ENCODE results near the gene FNDC10.

The FNDC10 gene

DNA sequence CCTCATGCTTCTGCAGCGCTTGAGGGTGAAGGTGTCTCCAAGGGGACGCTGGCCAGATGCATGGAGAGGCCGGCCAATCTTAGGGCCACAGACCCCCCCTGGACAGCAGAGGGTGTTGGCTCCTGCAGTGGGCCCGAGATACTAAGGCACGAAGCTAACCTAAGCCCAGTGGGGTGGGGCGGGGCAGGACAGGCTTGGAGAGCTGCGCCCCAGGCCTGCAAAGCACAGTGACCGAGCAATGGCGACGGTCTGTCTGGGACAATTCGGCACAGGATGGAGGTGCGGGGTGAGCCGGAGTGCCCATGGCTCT, 1.3 kb downstream of the FNDC10 start:
- DNase-seq: no peak

DNA sequence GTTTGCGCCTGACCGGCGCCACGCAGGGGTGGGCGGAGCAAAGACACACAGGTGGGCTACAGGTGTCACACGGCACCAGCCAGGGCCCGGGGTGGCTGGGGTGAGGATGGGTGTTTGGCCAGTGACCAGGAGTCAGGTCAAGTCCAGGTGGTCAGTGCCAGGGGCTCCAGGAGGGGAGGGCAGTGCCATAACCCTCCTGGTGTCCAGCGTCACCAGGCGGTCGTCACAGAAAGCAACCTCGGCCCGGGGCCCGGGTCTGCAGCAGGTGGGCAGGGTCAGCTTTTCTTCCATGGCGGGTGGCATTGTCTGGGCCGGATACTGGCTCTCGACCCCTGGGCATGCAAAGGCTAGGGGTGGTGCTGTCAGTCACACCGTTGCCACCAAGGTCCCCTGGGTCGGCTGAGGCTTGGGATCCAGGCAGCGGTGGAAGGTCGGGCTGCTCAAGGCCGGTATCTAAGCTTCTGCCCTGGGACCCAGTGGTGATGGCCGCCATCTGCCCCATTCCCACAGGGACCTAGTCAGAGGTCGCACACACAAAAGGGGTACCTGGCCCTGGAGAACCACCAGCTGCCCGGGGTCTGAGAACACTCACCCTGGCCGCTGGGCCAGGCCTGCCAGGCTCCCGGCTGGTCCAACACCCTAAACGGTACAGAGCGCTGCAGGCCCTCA, 1.8 kb downstream of the FNDC10 start:
- peak; percentile 7 for DNase-seq

DNA sequence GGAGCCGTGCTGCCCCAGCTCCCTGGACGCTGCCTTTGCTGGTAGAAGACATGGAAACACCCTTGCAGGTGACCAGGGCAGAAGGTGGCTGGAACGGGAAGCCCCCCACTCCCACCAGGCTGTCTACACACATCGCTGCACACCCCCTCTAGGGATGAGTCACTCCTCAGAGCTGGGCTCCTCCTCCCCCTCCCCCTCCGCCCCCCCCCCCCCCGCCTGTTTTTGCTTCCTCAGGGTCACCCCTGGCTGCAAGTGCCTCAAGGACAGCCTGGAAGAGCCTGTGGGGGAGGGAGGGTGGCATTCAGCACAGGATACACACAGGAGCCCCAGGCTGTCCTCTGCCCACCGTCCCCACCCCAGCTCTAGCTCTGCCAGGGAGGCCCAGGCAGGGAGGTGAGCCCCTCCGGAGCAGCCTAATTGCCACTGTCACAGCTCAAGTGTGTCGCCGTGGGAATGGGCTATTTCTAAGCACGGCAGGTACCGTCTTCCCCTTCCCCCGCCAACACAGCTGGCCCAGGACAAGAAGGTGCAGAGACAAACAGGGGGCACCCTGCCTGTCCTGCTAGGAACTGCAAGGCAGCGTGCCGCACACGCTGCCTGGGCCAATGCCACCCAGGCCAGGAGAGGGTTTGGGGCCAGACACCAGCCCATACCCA, 2.5 kb downstream of the FNDC10 start:
- DNase-seq: peak; percentile 25

DNA sequence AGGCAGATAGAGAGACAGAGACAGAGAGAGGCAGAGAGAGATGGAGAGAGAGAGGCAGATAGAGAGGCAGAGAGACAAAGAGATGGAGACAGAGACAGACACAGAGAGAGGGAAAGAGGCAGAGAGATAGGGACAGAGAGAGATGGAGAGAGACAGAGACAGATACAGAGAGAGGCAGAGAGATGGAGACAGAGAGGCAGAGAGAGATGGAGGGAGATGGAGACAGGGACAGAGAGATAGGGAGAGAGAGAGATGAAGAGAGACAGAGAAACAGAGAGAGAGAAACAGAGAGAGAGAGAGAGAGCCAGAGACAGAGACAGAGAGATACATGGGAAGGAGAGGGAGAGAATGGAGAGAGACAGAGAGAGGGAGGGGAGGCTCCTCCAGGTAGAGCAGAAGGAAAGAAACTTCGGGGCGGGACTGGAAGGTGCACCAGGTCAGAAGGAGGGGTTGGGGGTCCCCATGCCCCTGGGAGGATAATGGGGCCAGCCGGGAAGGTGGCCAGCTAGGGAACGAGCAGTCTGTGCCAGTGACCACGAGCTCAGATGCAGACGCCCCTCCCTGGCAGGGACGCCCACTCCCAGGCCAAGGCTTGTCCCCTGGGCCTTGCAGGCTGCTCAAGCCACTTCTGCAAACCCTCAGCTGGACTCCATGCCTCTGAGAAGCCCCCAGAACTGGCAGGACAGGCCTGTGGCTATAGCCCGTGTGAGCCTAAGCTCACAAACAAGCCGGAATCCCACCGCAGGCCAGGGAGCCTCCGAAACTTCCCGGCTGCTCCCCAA, 3.3 kb downstream of the FNDC10 start:
- DNase-seq: peak; percentile 43

DNA sequence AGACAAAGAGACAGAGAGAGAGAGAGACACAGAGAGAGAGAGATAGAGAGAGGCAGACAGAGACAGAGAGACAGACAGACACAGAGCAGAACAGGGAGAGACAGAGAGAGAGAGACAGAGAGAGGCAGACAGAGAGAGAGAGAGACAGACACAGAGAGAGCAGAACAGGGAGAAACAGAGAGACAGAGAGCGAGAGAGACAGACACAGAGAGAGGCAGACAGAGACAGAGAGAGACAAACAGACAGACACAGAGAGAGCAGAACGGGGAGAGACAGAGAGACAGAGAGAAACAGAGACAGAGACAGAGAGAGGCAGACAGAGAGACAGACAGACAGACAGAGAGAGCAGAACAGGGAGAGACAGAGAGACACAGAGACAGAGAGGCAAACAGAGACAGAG, 4.6 kb downstream of the FNDC10 start:
- peak; percentile 5 for DNase-seq

DNA sequence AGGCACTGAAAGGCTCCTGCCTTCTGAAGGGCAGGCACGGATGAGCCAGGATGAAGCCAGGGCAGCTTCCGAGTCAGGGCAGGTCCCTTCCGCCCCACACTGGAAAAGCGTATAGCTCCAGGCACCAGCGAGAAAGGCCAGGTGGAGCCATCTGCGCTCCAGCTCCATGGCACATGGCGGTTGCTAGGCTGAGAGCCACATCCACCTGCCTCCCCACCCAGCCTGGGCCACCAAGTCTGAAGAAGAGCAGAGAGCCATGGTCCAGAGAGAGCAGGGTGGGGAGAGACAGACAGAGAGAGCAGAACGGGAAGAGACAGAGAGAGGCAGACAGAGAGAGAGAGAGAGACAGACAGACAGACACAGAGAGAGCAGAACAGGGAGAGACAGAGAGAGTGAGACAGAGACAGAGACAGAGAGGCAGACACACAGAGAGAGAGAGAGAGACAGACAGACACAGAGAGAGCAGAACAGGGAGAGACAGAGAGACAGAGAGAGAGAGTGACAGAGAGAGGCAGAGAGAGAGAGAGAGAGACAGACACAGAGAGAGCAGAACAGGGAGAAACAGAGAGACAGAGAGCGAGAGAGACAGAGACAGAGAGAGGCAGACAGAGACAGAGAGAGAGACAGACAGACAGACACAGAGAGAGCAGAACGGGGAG, 5.2 kb downstream of the FNDC10 start:
- DNase-seq: peak; percentile 32

DNA sequence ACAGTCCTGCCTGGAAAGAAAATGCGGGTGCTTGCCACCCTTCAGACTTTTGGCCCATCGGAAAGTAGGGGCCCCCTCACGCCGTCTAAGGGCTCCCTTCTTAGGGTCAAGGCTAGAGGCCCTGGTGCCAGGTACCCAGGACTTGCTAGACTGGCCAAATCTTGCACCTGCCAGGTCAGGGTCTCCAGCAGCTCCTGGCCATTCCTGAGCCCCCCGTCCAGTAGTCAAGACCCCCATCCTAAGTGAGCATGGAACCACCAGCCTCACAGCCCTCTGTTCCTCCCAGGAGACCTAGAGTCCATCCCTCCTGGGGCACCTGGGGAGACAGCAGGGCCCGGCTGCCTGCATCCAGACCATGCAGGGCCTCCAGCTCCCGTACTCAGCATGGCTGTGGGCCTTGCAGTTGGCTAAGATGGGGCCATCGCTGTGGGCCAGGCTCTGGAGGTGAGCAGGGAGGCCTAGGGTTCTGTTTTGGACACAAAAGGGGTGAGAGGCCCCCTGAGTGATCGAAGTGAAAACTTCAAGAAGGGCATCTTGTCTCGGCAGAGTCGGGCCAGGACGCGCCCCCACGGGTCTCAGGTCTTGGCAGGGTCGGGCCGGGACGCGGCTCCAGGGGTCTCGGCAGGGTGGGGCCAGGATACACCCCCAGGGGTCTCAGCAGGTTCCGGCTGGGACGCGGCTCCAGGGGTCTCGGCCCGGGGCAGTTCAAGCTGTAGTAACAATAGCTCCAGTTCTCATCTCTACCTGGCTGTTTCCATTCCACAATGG, 5.9 kb downstream of the FNDC10 start:
- DNase-seq: peak; percentile 9

DNA sequence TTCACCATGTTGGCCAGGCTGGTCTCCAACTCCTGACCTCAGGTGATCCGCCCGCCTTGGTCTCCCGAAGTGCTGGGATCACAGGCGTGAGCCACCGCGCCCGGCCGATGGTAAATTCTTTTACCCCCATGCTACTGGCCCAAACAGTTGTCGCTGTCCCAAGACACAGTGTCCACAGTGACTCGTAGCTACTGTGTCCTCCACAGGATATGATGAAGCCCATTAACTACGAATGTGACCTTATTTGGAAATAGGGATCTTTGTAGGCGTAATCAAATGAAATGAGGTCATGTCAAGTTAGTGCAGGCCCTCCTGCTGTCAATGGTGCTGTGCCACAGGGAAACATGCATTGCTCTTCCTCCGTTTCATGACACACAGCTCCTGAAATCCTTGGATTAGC, 8.5 kb downstream of the FNDC10 start:
- DNase-seq: no peak

DNA sequence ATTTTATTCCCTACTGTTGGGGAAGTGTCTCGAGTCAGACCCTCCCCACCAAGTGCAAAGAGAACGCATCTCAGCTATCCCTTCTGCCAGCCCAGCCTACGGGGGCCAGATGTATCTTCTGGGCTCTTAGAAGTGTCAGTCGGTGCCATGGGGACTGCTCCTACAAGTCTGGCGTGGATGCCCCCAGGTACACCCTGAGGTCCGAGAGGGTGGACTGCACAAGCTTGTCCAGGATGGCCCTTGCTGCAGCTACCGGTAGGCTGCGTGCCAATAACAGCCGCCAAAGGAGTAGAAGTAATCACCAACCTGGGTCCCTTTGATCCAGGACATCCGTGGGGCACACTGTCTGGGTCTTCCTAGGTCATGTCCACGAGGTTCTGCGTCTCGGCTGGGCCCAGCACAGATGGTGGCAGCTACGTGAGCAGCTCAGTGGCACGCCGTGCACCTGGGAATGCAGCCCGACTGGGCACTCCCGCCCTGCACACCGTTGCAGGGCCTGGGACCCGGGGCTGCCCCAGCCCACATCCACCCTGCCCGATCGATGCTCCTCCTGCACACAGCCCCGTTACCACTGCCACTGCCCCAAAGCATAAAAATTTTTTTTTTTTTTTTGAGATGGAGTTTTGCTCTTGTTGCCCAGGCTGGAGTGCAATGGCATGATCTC, 16.5 kb downstream of the FNDC10 start:
- DNase-seq: no peak

DNA sequence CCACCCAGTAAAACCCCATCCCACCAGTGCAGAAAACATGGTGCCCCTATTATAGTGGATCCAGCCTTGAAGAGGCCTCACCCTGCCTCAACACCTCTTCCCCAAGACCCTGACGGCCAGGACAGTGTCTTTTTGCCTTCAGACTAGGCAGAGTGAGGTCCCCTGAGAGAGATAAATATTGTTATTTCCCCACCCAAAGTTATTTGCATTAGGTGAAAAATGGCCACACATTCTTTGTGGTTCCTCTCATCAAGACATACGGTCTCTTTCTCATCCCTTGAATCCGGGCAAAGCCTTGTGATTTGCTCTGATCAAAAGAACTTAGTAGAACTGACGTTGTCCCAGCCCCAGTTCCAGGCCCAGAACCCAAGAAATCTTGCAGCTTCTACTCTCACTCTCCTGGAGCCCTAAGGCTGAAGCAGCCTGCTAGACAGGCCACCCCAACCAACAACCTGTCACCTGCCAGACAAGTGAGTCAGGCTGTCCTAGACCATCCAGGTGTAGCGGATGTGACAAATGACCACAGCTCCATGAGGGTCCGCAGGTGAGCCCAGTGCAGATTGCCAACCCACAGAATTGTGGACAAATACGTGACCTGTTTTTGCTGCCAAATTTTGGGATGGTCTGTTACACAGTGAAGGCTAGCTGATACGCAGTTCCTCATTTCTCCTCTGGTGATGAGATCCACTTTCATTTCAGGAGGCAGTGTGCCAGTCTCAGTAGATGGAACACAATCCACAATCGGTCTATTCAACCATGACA, 17.2 kb downstream of the FNDC10 start:
- DNase-seq: no peak

DNA sequence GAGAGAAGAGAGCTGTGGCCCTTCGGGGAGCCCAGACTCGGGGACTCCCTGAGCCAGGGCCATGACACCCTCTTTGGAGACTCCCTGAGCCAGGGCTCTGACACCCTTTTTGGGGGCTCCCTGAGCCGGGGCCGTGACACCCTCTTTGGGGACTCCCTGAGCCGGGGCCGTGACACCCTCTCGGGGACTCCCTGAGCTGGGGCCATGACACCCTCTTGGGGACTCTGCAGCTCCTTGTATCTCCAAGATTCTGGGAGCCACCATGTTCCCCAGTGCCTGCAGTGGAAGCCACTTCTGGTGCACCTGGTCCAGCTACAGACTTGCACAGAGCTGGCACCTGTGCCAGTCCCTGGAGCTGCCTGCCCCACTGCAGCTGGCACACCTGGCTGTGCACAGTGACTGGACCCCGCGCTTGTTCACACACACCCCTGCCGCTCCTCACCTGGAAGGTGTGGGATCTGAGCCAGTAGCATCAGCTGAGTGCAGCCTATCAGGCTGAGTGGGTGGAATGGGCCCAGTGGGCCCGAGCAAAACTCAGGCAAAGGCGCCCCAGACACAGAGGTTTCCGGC, 21.5 kb downstream of the FNDC10 start:
- DNase-seq: no peak

DNA sequence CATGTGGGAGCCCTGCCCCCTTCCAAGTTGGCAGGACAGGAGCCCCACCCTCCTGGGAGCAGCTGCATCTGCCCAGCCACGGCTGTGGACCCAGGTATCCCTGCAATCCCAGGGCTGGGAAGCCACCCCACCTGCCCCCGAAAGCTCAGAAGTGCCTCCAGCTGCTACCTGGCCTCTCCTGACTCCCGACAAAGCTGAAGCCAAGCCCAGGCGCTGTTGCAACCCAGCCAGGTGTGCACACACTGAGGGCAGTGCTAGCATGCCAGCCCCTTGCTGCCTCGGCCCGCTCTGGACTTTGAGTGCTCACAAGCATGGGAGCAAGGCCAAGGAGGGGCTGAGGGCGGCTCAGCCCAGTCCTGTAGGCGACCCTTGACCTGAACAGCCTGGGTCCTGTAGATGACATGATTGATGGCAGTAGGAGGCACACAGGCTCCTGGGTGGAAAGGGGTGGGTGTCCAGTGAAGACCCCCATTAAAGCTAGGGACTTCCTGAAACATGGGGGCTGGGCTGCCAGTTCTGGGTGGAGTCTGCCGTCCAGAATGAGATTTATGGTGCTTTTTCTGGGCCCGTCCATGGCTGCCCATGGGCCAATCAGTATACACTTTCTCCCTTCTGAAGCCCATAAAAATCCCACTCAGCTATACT, 22.4 kb downstream of the FNDC10 start:
- DNase-seq: no peak

DNA sequence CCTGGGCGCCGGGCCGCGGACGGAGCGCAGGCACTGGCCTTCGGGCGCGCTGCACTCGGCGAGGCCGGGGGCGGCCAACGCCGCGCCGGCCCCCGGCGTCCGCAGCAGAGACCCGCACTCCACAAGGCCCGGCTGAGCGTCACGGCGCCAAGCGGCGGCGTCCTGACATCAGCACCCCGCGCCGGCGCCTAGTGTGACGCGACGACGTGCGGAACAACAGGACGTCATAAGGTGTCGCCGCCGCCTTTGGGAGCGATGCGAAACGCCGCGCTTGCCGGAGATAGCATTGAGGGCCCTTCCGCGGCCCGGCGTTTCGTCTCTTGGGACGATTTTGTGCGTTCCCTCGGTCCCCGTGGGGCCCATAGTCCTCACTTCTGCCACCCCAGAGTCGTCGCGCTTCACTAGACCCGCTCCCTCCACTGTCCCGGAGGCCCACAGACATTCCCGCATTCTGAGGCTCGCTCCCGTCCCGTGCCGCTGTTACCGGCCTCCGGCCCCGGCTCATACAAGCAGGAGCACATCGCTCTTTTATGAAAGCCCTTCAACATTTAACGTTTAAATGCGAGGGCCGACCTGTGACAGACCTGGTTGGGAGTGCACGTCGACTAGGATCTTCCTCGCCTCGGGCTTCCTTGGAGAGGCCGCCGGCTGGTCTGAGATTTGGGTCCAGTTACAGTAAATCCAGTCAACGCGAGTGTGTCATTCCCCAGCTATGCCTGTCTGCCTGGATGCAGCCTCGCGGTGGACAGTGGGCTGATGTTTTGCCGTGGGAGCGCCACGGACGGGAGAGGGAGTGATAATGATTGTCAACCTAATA, 25.0 kb downstream of the FNDC10 start, which contains the start of gene SSU72:
TSS of gene SSU72 (minus strand) at position 143 of the 817 bp plus-strand sequence. CDS start 306 bp downstream, outside the sequence.
- DNase-seq: peak; percentile 96

DNA sequence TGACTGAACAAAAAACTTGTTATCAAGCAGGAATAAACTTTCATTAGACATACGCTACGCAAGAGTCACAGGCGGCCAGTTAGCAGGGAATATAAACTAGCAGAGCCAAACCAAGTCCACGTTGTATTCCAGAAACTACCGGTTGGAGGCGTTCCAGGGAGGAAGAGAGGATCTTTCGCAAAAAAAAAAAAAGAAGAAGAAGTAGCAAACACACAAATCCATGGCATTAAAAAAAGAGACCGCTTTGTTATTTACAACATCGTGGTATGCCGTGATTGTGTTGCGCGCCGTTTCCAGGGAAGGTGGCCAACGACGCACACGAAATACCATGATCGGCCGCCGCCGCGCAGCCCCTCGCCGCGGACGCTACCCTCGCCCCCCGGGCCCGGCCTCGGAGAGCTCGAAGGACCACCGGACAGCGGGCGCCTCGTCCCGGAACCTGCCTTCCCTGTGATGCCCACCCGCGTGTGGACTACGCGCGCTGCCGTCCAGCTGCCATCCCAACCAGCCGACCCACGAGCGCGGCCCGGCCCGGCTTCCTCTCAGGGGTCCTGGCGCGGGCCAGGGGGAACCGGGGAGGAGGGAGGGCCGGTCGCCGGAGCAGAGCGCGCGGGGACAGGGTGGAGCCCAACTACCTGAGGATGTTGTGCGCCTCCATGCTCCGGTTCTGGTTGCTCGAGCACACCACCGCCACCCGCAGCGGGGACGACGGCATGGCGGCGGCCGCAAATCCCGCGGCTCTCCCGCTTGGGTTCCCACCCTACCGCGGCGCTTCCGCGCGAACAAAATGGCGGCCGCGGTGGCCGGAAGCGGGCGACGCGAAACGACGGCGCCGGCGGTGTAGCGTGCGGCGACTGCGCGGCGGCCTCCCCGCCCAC, 25.9 kb downstream of the FNDC10 start:
- DNase-seq: peak; percentile 85

DNA sequence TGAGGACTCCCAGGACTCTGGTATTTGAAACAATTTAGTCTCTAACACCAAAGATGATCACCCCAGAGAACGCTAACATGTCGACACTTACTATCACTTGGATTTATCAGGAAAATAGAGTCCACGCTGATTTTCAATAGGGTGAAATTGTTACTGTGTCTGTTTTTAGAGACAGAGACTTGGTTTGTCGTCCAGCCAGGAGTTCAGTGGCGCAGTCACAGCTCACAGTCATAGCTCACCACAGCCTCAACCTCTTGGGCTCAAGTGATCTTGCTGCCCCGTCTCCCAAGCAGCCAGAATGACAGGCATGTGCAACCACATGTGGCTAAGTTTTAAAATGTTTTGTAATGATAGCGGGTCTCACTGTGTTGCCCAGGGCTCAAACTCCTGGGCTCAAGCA, 30.6 kb downstream of the FNDC10 start:
- no peak for DNase-seq

DNA sequence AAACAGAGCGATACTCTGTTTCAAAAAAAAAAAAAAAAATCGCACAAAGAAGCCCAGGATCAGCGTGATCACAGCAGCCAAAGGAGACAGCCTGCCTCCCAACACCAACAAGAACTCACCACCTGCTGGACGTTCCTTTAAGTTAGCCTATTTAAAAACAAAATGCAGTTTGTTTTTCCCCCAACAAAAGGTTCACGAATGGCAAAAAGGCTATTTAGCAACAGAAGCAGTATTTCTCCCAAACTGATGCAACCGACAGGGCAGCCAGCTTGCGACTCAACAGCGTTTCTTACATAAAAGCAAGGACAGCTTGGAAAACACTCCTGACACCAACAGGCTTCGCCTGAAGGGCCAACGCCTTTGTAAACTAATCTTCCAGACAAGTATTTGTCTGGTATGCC, 32.0 kb downstream of the FNDC10 start:
- no peak for DNase-seq

DNA sequence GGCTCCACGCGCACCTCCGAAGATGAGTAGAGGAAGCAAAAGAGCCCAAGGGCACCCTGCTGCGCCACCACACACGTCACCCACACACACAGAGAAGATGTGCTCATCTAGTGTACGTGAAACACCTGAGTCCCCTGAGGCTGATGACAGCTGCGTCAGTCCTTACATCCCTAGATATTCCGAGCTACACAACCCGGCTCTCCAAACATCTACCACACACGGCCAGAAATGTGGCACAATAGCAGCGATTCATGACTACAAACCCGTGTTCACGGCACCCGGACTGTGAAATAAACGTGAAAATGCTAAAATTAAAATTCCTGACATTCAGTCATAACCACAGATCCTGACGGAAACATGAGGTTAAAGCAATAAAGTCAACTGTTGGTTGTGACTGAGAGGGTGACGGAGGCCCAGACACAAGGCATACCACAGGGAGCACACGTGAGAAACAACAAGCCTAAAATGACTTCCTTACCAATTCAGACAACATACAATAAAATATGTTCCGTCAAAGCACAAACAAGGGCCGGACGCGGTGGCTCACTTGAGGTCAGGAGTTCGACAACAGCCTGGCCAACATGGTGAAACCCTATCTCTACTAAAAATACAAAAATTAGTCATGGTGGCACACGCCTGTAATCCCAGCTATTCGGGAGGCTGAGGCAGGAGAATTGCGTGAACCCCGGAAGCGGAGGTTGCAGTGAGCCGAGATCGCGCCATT, 32.6 kb downstream of the FNDC10 start:
- no peak for DNase-seq

DNA sequence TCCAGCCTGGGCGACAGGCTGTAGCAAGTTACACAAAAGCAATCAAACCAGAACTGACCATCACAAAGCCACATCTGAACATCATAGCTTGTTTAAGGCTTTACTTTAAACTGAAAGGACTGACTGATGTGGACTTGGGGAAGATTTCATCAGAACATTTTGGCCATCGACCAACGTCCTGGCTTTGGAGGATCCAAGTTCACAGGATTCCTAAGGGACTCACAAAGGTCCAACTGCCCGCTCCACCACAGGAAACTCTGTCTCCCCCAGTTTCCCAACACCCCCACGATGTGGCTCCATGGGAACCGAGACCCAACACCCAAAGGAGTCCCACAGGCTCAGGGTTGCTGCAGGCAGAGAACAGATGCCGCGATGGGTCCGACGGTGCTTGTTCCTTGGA, 34.6 kb downstream of the FNDC10 start:
- no peak for DNase-seq

All from retina (tissue), 1 donor.